ENCODE results near the gene MBIP.
"Not testable (repeated sequence)": the region's sequence is repeated elsewhere in the genome, so short reads cannot be mapped to it uniquely, and the experiment has no call there.

MBIP gene

GRCh38 chr14:36320200-36320896 is at the start of gene MBIP:
Gene MBIP (minus strand): TSS chr14:36320637. CDS start chr14:36320588, 49 bp downstream.
- peak; percentile 90 for DNase-seq (ENCODE audit: low spot score)

GRCh38 chr14:36367985-36368774 is 47.7 kb upstream of the MBIP start:
- no peak for DNase-seq (ENCODE audit: low spot score)

GRCh38 chr14:36365766-36366165 is 45.3 kb upstream of the MBIP start:
- no peak for DNase-seq (ENCODE audit: low spot score)

- no peak for DNase-seq (ENCODE audit: low spot score)
These were observed 43.3 kb upstream of the MBIP start for GRCh38 chr14:36363704-36364103.

GRCh38 chr14:36362648-36363047 is 42.2 kb upstream of the MBIP start:
- no peak for DNase-seq (ENCODE audit: low spot score)

GRCh38 chr14:36361210-36361853 is 40.9 kb upstream of the MBIP start:
- no peak for DNase-seq (ENCODE audit: low spot score)

- no peak for DNase-seq (ENCODE audit: low spot score)
These were observed 36.4 kb upstream of the MBIP start for GRCh38 chr14:36356862-36357261.

- DNase-seq (ENCODE audit: low spot score) = no peak
These were observed 25.6 kb upstream of the MBIP start for GRCh38 chr14:36346052-36346451.

GRCh38 chr14:36344211-36344610 is 23.8 kb upstream of the MBIP start:
- no peak for DNase-seq (ENCODE audit: low spot score)

- DNase-seq (ENCODE audit: low spot score) = not testable (repeated sequence)
These were observed 21.4 kb upstream of the MBIP start for GRCh38 chr14:36341811-36342210.

- no peak for DNase-seq (ENCODE audit: low spot score)
These were observed 19.9 kb upstream of the MBIP start for GRCh38 chr14:36340276-36340890.

- no peak for DNase-seq (ENCODE audit: low spot score)
These were observed 19.4 kb upstream of the MBIP start for GRCh38 chr14:36339816-36340215.

- no peak for DNase-seq (ENCODE audit: low spot score)
These were observed 12.7 kb upstream of the MBIP start for GRCh38 chr14:36333119-36333518.

- DNase-seq (ENCODE audit: low spot score) = not testable (repeated sequence)
These were observed 7.1 kb upstream of the MBIP start for GRCh38 chr14:36327573-36327972.

- no peak for DNase-seq (ENCODE audit: low spot score)
These were observed 5.4 kb upstream of the MBIP start for GRCh38 chr14:36325853-36326252.

GRCh38 chr14:36324897-36325296 is 4.5 kb upstream of the MBIP start:
- no peak for DNase-seq (ENCODE audit: low spot score)

GRCh38 chr14:36320897-36321381 is 502 bp upstream of the MBIP start:
- DNase-seq (ENCODE audit: low spot score) = no peak

GRCh38 chr14:36319899-36320199 is 588 bp downstream of the MBIP start:
- no peak for DNase-seq (ENCODE audit: low spot score)

- no peak for DNase-seq (ENCODE audit: low spot score)
These were observed 2.8 kb downstream of the MBIP start for GRCh38 chr14:36317650-36318049.

- no peak for DNase-seq (ENCODE audit: low spot score)
These were observed 4.3 kb downstream of the MBIP start for GRCh38 chr14:36316131-36316530.

GRCh38 chr14:36315159-36315853 is 5.1 kb downstream of the MBIP start:
- peak; percentile 18 for DNase-seq (ENCODE audit: low spot score)

- no peak for DNase-seq (ENCODE audit: low spot score)
These were observed 6.5 kb downstream of the MBIP start for GRCh38 chr14:36313898-36314297.

All from CD4-positive, alpha-beta T cell treated with Interleukin-15 for 4 hours (primary cell).